Stimulated activated naive CD8-positive, alpha-beta T cell treated with anti-CD3 and anti-CD28 coated beads, Interleukin-15, amount 100 ng/mL, for 72 hours (primary cell): ENCODE data around the gene RCVRN.

Experiments
- ATAC-seq: fragments of 150-1000 bp; cut with Tn5 transposase; 2 replicates; pipeline ENCODE4 v1.10.0; 2021; ENCODE audit warnings: mild to moderate bottlenecking, moderate library complexity
- DNase-seq, 2 donors: peaks; one replicate each; pipeline ENCODE4 v3.0.0; 2021 to 2022
- H3K27ac Mint-ChIP-seq, 2 donors: one replicate each; pipeline ENCODE4 v1.8.0; 2022; ENCODE audit warnings: mild to moderate bottlenecking in 2 of 2, mixed read lengths in 2 of 2, moderate library complexity in 2 of 2
- H3K27me3 Mint-ChIP-seq: one replicate; pipeline ENCODE4 v1.8.0; 2022; ENCODE audit warnings: mixed read lengths
- H3K4me1 Mint-ChIP-seq: one replicate; pipeline ENCODE4 v1.8.0; 2022; ENCODE audit warnings: mild to moderate bottlenecking, mixed read lengths
- H3K4me3 Mint-ChIP-seq, 2 donors: one replicate each; pipeline ENCODE4 v1.8.0; 2022; ENCODE audit warnings: mild to moderate bottlenecking in 2 of 2, mixed read lengths in 2 of 2, moderate library complexity in 1 of 2
- H3K9me3 Mint-ChIP-seq, 2 donors: one replicate each; pipeline ENCODE4 v1.8.0; 2022; ENCODE audit warnings: mixed read lengths in 2 of 2

Gene RCVRN

GRCh38 chr17:9908649-9909042, 3.6 kb upstream of the RCVRN start:
- H3K27ac Mint-ChIP-seq = no peak overlapping the region
- DNase-seq (no peak), ATAC-seq (no peak)
- no peaks in the 10 kb centered on the region for H3K9me3 Mint-ChIP-seq
- H3K4me1 Mint-ChIP-seq = no peaks in the 10 kb centered on the region
- no peak overlapping the region for H3K4me3 Mint-ChIP-seq
- peaks cover 7% of the 10 kb centered on the region for H3K27me3 Mint-ChIP-seq

GRCh38 chr17:9907883-9908648, 3.0 kb upstream of the RCVRN start:
- ATAC-seq (no peak), DNase-seq (no peak)
- H3K27ac Mint-ChIP-seq = peak overlapping the region in 1 of 2 donors; percentile 19
- H3K4me3 Mint-ChIP-seq = no peak overlapping the region
- no peaks in the 10 kb centered on the region for H3K4me1 Mint-ChIP-seq
- H3K9me3 Mint-ChIP-seq = no peaks in the 10 kb centered on the region
- H3K27me3 Mint-ChIP-seq = peaks cover 7% of the 10 kb centered on the region

GRCh38 chr17:9907131-9907530, 2.1 kb upstream of the RCVRN start:
- ATAC-seq (no peak), DNase-seq (no peak)
- Mint-ChIP-seq H3K27ac (no peak overlapping the region), H3K4me1 (no peaks in the 10 kb centered on the region), H3K9me3 (no peaks in the 10 kb centered on the region), H3K27me3 (peaks cover 8% of the 10 kb centered on the region), H3K4me3 (no peak overlapping the region)

GRCh38 chr17:9906616-9907015, 1.5 kb upstream of the RCVRN start:
- H3K4me3 Mint-ChIP-seq = no peak overlapping the region
- DNase-seq (no peak), ATAC-seq (no peak)
- H3K27me3 Mint-ChIP-seq = peaks cover 13% of the 10 kb centered on the region
- H3K27ac Mint-ChIP-seq = no peak overlapping the region
- no peaks in the 10 kb centered on the region for H3K9me3 Mint-ChIP-seq
- H3K4me1 Mint-ChIP-seq = no peaks in the 10 kb centered on the region

- Mint-ChIP-seq H3K4me1 (no peaks in the 10 kb centered on the region), H3K27ac (no peak overlapping the region), H3K27me3 (peaks cover 20% of the 10 kb centered on the region), H3K4me3 (no peak overlapping the region), H3K9me3 (no peaks in the 10 kb centered on the region)
- DNase-seq = peak in 1 of 2 donors; percentile 18
- peak; percentile 50 for ATAC-seq
These were observed 831 bp upstream of the RCVRN start for GRCh38 chr17:9905902-9906301.

- H3K4me1 Mint-ChIP-seq = no peaks in the 10 kb centered on the region
- H3K9me3 Mint-ChIP-seq = no peaks in the 10 kb centered on the region
- peak overlapping the region in 1 of 2 donors; percentile 49 for H3K27ac Mint-ChIP-seq
- no peak overlapping the region for H3K4me3 Mint-ChIP-seq
- H3K27me3 Mint-ChIP-seq = peaks cover 30% of the 10 kb centered on the region
- DNase-seq (no peak), ATAC-seq (no peak)
These were observed 594 bp downstream of the RCVRN start for GRCh38 chr17:9904277-9905077.

- DNase-seq (no peak), ATAC-seq (no peak)
- Mint-ChIP-seq H3K4me1 (no peaks in the 10 kb centered on the region), H3K4me3 (no peak overlapping the region), H3K9me3 (no peaks in the 10 kb centered on the region), H3K27ac (no peak overlapping the region), H3K27me3 (peaks cover 38% of the 10 kb centered on the region)
These were observed 3.0 kb downstream of the RCVRN start for GRCh38 chr17:9902120-9902519.

GRCh38 chr17:9900784-9901183, 4.3 kb downstream of the RCVRN start:
- Mint-ChIP-seq H3K4me1 (no peaks in the 10 kb centered on the region), H3K9me3 (no peaks in the 10 kb centered on the region), H3K27me3 (peaks cover 48% of the 10 kb centered on the region), H3K27ac (no peak overlapping the region), H3K4me3 (no peak overlapping the region)
- ATAC-seq (no peak), DNase-seq (no peak)

GRCh38 chr17:9900044-9900594, 5.0 kb downstream of the RCVRN start:
- ATAC-seq = no peak

GRCh38 chr17:9899280-9900043, 5.6 kb downstream of the RCVRN start:
- Mint-ChIP-seq H3K27ac (peak overlapping the region in 1 of 2 donors; percentile 58), H3K4me3 (no peak overlapping the region), H3K9me3 (no peaks in the 10 kb centered on the region), H3K27me3 (peaks cover 50% of the 10 kb centered on the region), H3K4me1 (no peaks in the 10 kb centered on the region)
- ATAC-seq (no peak), DNase-seq (no peak)

More at GRCh38 chr17:9900044-9900594, 5.0 kb downstream of the RCVRN start:
- Mint-ChIP-seq H3K9me3 (no peaks in the 10 kb centered on the region), H3K27ac (peak overlapping the region in 1 of 2 donors; percentile 1), H3K4me3 (no peak overlapping the region), H3K4me1 (no peaks in the 10 kb centered on the region), H3K27me3 (peaks cover 48% of the 10 kb centered on the region)
- DNase-seq = no peak

GRCh38 chr17:9898812-9899211, 6.3 kb downstream of the RCVRN start:
- Mint-ChIP-seq H3K27me3 (peaks cover 57% of the 10 kb centered on the region), H3K27ac (no peak overlapping the region), H3K9me3 (no peaks in the 10 kb centered on the region), H3K4me3 (no peak overlapping the region), H3K4me1 (no peaks in the 10 kb centered on the region)
- no peak for ATAC-seq
- DNase-seq = no peak

GRCh38 chr17:9897372-9897968, 7.6 kb downstream of the RCVRN start:
- no peak overlapping the region for H3K4me3 Mint-ChIP-seq
- no peaks in the 10 kb centered on the region for H3K9me3 Mint-ChIP-seq
- no peak overlapping the region for H3K27ac Mint-ChIP-seq
- peaks cover 65% of the 10 kb centered on the region for H3K27me3 Mint-ChIP-seq
- ATAC-seq = no peak
- DNase-seq = no peak
- no peaks in the 10 kb centered on the region for H3K4me1 Mint-ChIP-seq

GRCh38 chr17:9895923-9896322, 9.1 kb downstream of the RCVRN start:
- ATAC-seq = no peak
- no peaks in the 10 kb centered on the region for H3K9me3 Mint-ChIP-seq
- no peak overlapping the region for H3K4me3 Mint-ChIP-seq
- no peak overlapping the region for H3K27ac Mint-ChIP-seq
- DNase-seq = no peak
- no peaks in the 10 kb centered on the region for H3K4me1 Mint-ChIP-seq
- peaks cover 53% of the 10 kb centered on the region for H3K27me3 Mint-ChIP-seq

GRCh38 chr17:9894231-9894630, 10.8 kb downstream of the RCVRN start:
- Mint-ChIP-seq H3K27ac (peak overlapping the region in 1 of 2 donors; percentile 55), H3K27me3 (peaks cover 36% of the 10 kb centered on the region), H3K4me3 (no peak overlapping the region), H3K4me1 (no peaks in the 10 kb centered on the region), H3K9me3 (no peaks in the 10 kb centered on the region)
- no peak for ATAC-seq
- no peak for DNase-seq

GRCh38 chr17:9893411-9894012, 11.6 kb downstream of the RCVRN start:
- ATAC-seq (no peak), DNase-seq (no peak)
- Mint-ChIP-seq H3K4me1 (no peaks in the 10 kb centered on the region), H3K27ac (no peak overlapping the region), H3K4me3 (no peak overlapping the region), H3K27me3 (peaks cover 32% of the 10 kb centered on the region), H3K9me3 (no peaks in the 10 kb centered on the region)
